Hepatocyte (in vitro differentiated cells): ENCODE data around the gene DEFB114.

Experiments
- CTCF ChIP-seq: fragments of 200-600 bp; sonication (generic); IDR thresholded peaks from 2 replicates; pipeline ENCODE4 v1.5.1; 2016; ENCODE audit warnings: antibody characterized with exemption, mild to moderate bottlenecking; ENCODE audit not compliant: poor library complexity
- EZH2 ChIP-seq: fragments of 200-600 bp; sonication (generic); IDR thresholded peaks from 2 replicates; pipeline ENCODE4 v1.6.1; 2016; ENCODE audit warnings: antibody characterized with exemption, mild to moderate bottlenecking, borderline replicate concordance
- EZH2phosphoT487 ChIP-seq: fragments of 200-600 bp; sonication (generic); IDR thresholded peaks from one replicate; pipeline ENCODE4 v1.6.1; 2018; ENCODE audit warnings: antibody characterized with exemption, mild to moderate bottlenecking, low read depth, moderate library complexity; ENCODE audit not compliant: unreplicated experiment, severe bottlenecking

GRCh38 chr6:49955847-49956246, 8.1 kb downstream of the DEFB114 start:
- TF ChIP-seq CTCF (no peak), EZH2 (no peak), EZH2phosphoT487 (no peak)
